Measurements from ENCODE around the gene NHEJ1.

The NHEJ1 gene

GRCh38 chr2:219109471-219109870 lies 51.1 kb downstream of the NHEJ1 start:
- Histone ChIP-seq H3K4me1 (no peaks in the 10 kb centered on the region), H3K36me3 (no peaks in the 10 kb centered on the region), H3K27me3 (no peaks in the 10 kb centered on the region), H3K4me3 (ENCODE audit: low read depth, low read length) (no peak overlapping the region), H3K9me3 (no peaks in the 10 kb centered on the region)
- DNase-seq, result no peak
- TF ChIP-seq CTCF (IDR thresholded peaks at IDR 0.05; ENCODE audit: low read depth, low read length), result no peak

- no peaks in the 10 kb centered on the region for H3K36me3 ChIP-seq
- H3K4me3 ChIP-seq (ENCODE audit: low read depth, low read length), result no peak overlapping the region
- DNase-seq, result no peak
- no peaks in the 10 kb centered on the region for H3K4me1 ChIP-seq
- no peaks in the 10 kb centered on the region for H3K9me3 ChIP-seq
- no peak for TF ChIP-seq CTCF (IDR thresholded peaks at IDR 0.05; ENCODE audit: low read depth, low read length)
- H3K27me3 ChIP-seq, result no peaks in the 10 kb centered on the region
Measured at GRCh38 chr2:219107758-219108157, 52.9 kb downstream of the NHEJ1 start.

- Histone ChIP-seq H3K27me3 (no peaks in the 10 kb centered on the region), H3K36me3 (no peaks in the 10 kb centered on the region), H3K4me3 (ENCODE audit: low read depth, low read length) (no peak overlapping the region), H3K9me3 (no peaks in the 10 kb centered on the region), H3K4me1 (no peaks in the 10 kb centered on the region)
- no peak for TF ChIP-seq CTCF (IDR thresholded peaks at IDR 0.05; ENCODE audit: low read depth, low read length)
- DNase-seq, result no peak
Measured at GRCh38 chr2:219106251-219106650, 54.4 kb downstream of the NHEJ1 start.

- H3K27me3 ChIP-seq, result no peaks in the 10 kb centered on the region
- H3K4me3 ChIP-seq (ENCODE audit: low read depth, low read length), result no peak overlapping the region
- TF ChIP-seq CTCF (IDR thresholded peaks at IDR 0.05; ENCODE audit: low read depth, low read length), result peak; percentile 98
- no peaks in the 10 kb centered on the region for H3K36me3 ChIP-seq
- no peaks in the 10 kb centered on the region for H3K9me3 ChIP-seq
- no peaks in the 10 kb centered on the region for H3K4me1 ChIP-seq
- peak; percentile 40 for DNase-seq
Measured at GRCh38 chr2:219104107-219105035, 56.2 kb downstream of the NHEJ1 start.

DNA sequence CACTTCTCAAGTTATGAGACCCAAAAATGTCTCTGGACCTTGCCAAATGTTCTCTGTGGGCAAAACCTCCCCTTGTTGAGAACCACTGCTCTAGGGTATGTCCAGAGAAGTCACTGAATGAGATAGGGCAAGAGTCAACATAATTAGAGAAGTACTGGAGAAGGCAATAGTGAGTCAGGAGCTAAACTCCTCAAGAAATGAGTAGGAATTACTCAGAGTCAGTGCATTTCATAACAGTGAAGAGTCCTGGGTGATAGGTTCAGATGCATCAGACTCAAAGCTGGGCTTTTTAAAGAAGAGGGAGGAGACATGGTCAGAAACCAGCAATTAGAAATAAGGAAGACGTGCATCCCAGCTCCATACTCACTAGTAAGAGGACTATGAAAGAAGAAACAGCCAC lies 61.3 kb downstream of the NHEJ1 start:
- no peak for DNase-seq
- no peak for TF ChIP-seq CTCF (IDR thresholded peaks at IDR 0.05; ENCODE audit: low read depth, low read length)

DNA sequence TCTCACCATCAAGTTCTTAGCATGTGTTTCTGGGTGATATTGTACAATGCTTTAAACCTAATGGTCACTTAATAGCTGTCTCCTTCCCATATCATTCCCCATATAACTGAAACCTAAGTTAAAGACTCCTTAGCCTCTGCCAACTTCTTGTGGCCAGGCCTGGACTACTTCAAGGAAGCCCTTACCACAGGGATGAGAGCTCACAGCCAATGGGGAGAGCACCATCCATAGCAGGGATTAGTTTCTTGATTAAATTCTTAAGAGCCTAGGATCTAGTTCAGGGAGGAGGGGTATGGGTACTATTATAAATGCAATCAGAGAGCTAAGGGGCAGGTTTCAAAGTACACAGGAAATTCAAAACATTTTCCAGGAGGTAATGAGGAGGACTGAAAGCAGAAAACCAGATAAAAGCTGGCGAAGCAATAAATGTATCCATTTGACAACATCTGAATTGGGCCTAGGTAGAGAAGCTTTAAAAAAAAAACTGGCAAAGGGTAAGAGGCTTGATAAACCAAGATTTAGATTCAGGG lies 65.1 kb downstream of the NHEJ1 start:
- H3K36me3 ChIP-seq, result no peaks in the 10 kb centered on the region

More for the DNA sequence above, 61.3 kb downstream of the NHEJ1 start:
- no peaks in the 10 kb centered on the region for H3K4me1 ChIP-seq
- H3K27me3 ChIP-seq, result no peaks in the 10 kb centered on the region
- no peak overlapping the region for H3K4me3 ChIP-seq (ENCODE audit: low read depth, low read length)
- no peaks in the 10 kb centered on the region for H3K9me3 ChIP-seq
- no peaks in the 10 kb centered on the region for H3K36me3 ChIP-seq

More for the DNA sequence above, 65.1 kb downstream of the NHEJ1 start:
- no peak for DNase-seq
- Histone ChIP-seq H3K4me3 (ENCODE audit: low read depth, low read length) (no peak overlapping the region), H3K4me1 (no peaks in the 10 kb centered on the region), H3K9me3 (no peaks in the 10 kb centered on the region), H3K27me3 (no peaks in the 10 kb centered on the region)
- TF ChIP-seq CTCF (IDR thresholded peaks at IDR 0.05; ENCODE audit: low read depth, low read length), result no peak

All from BE2C (cell line).